ENCODE measurements around the gene SIAH2.
A peak's percentile ranks its signal among the peaks of the same experiment; 100 is the strongest.

SIAH2 gene

DNA sequence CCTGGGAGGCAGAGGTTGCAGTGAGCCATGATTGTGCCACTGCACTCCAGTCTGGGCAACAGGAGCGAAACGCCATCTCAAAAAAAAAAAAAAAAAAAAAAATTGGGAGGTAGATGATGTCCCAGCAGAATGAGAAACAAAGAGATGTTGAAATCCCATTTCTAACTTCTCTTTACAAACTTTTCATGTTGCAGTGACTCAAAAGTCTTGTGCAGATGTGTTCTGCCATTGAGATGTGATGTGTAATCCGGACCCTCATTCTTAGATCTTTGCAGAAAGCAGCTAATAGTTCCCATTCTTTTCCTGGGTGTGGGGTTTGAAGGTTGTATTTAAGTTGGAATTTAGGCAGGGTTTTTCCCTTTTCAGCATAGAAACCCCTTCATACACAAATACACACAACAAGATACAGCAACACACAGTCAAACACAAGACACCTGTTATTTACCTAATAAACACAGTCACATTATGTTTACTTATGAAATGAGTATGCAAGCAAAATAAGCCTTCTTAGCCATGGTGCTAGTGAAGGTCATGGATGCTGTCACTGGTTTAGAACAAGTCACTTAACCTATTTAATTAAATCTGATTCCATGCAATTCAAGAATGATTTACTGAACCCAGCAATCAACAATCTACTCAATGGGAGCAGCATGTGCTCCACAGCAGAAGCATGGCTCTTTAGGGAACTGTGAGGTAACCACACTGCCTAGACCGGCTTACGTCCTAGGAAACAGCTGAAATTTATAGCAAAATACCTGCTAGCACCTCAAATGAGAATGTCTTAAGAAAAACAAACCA is 14.9 kb downstream of the SIAH2 start:
- Histone ChIP-seq H3K27ac (peak overlapping the region in 8 of 11 experiments; percentile 11 to 60 (median 46); a peak in 16 of 22 replicates), H3K9ac (no peak overlapping the region; a peak in 1 of 22 replicates)

DNA sequence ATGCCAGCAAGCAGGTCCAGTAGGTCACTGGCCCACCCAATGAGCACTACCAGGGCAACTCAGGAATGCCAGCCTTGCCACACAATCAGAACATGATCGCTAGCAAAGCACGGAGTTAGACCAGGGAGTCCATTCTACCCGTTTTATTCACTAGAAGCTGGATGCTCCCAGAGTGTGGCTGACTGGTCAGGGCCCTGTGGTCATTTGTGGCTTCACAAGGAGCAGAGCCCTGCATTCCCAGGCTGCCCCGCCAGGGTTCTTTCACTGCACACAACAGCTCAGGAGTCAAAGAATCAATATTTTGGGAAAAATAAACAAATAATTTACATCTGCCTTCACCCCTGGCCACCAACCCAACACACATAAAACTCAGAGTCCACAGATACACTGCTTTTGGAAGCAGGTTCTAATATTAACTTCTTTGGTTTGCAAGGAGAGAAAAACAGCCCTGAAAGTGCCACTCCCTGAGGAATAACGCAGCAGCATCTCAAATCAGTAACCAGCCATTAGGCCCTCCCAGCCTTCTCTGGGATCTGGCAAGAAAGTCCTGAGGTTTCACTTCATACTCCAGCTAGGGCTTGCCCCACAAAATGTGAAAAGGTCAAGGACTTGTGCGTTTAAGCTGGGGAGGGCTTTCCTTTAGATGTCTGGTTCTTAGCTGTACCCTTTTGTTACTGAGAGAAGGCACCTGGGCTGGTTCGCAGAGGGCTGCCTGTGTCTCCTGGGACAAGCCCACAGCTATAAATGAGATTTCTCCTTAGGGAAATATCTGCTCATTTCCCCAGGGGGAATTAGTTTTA is 16.0 kb downstream of the SIAH2 start:
- Histone ChIP-seq H3K4me3 (peak overlapping the region in 1 of 10 experiments; percentile 33; a peak in 1 of 20 replicates), H3K36me3 (peaks cover 5 to 30% (median 14%) of the 10 kb centered on the region in 11 experiments; a peak in 21 of 22 replicates), H3K27ac (peak overlapping the region in 10 of 11 experiments; percentile 11 to 60 (median 39); a peak in 17 of 22 replicates), H3K9ac (peak overlapping the region in 7 of 11 experiments; percentile 22 to 56 (median 43); a peak in 9 of 22 replicates), H4K20me1 (peaks cover 53 to 100% (median 93%) of the 10 kb centered on the region in 11 experiments; a peak in 21 of 22 replicates), H3K27me3 (no peaks in the 10 kb centered on the region), H3K4me1 (peaks cover 71 to 97% (median 90%) of the 10 kb centered on the region in 10 experiments), H3K9me3 (replicated peaks in 1 of 11) (no peaks in the 10 kb centered on the region), H3K4me2 (peak overlapping the region; percentile 58 to 87 (median 69))
- no peak for TF ChIP-seq Cebpa-rat (IDR thresholded peaks at IDR 0.05)

More for the DNA sequence above, 14.9 kb downstream of the SIAH2 start:
- Histone ChIP-seq H3K27me3 (no peaks in the 10 kb centered on the region), H3K36me3 (peaks cover 5 to 33% (median 17%) of the 10 kb centered on the region in 11 experiments; a peak in 20 of 22 replicates), H3K9me3 (replicated peaks in 1 of 11) (no peaks in the 10 kb centered on the region), H3K4me3 (no peak overlapping the region), H3K4me2 (peak overlapping the region; percentile 58 to 87 (median 69)), H3K4me1 (peaks cover 60 to 97% (median 86%) of the 10 kb centered on the region in 10 experiments), H4K20me1 (peaks cover 55 to 100% (median 93%) of the 10 kb centered on the region in 11 experiments; a peak in 21 of 22 replicates)
- TF ChIP-seq Cebpa-rat (IDR thresholded peaks at IDR 0.05) = no peak

DNA sequence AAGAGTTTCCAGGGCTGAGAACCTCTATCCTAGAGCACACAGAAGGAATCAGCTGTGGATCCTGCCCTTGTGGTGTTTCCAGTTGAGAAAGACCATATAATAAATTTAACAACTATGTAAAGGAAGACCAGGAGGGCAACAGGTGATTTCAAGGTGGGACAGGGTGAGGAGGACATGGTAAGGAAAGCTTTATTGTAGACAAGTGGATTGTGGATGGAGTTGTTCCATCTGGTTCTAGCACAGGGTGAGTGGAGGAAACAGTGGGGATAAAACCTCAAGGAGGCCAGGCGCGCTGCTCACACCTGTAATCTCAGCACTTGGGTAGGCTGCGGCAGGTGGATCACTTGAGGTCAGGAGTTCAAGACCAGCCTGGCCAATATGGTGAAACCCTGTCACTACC is 17.1 kb downstream of the SIAH2 start:
- Histone ChIP-seq H4K20me1 (peaks cover 49 to 100% (median 88%) of the 10 kb centered on the region in 11 experiments; a peak in 21 of 22 replicates), H3K27me3 (no peaks in the 10 kb centered on the region), H3K9me3 (replicated peaks in 1 of 11) (no peaks in the 10 kb centered on the region), H3K36me3 (peaks cover 16 to 31% (median 22%) of the 10 kb centered on the region in 11 experiments), H3K27ac (no peak overlapping the region), H3K9ac (no peak overlapping the region), H3K4me2 (peak overlapping the region in 9 of 11 experiments; percentile 16 to 87 (median 74); a peak in 12 of 22 replicates), H3K4me3 (no peak overlapping the region), H3K4me1 (peaks cover 69 to 98% (median 89%) of the 10 kb centered on the region in 10 experiments)
- TF ChIP-seq Cebpa-rat (IDR thresholded peaks at IDR 0.05) = no peak

DNA sequence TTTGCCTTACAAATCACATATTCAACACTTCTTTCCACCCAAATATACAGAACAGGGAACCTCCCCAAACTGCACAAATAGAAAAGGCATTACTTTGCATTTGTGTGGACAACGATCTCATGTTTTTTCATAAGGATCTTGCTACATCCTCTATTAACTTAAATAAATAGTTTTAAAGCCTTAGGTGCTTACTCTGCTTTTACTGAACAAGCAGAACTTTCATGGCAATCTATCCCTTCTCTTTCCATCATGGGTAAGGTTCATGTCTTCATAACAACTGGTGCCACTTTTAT is 18.1 kb downstream of the SIAH2 start:
- Histone ChIP-seq H3K4me2 (peak overlapping the region; percentile 55 to 91 (median 83)), H3K4me1 (peaks cover 74 to 100% (median 91%) of the 10 kb centered on the region in 10 experiments), H4K20me1 (peaks cover 48 to 100% (median 83%) of the 10 kb centered on the region in 11 experiments; a peak in 21 of 22 replicates), H3K4me3 (no peak overlapping the region), H3K9me3 (replicated peaks in 1 of 11) (no peaks in the 10 kb centered on the region), H3K36me3 (peaks cover 23 to 33% (median 28%) of the 10 kb centered on the region in 11 experiments), H3K9ac (peak overlapping the region in 1 of 11 experiments; percentile 17; a peak in 1 of 22 replicates), H3K27ac (peak overlapping the region in 5 of 11 experiments; percentile 8 to 44 (median 35); a peak in 4 of 22 replicates), H3K27me3 (no peaks in the 10 kb centered on the region)
- TF ChIP-seq Cebpa-rat (IDR thresholded peaks at IDR 0.05) = no peak

DNA sequence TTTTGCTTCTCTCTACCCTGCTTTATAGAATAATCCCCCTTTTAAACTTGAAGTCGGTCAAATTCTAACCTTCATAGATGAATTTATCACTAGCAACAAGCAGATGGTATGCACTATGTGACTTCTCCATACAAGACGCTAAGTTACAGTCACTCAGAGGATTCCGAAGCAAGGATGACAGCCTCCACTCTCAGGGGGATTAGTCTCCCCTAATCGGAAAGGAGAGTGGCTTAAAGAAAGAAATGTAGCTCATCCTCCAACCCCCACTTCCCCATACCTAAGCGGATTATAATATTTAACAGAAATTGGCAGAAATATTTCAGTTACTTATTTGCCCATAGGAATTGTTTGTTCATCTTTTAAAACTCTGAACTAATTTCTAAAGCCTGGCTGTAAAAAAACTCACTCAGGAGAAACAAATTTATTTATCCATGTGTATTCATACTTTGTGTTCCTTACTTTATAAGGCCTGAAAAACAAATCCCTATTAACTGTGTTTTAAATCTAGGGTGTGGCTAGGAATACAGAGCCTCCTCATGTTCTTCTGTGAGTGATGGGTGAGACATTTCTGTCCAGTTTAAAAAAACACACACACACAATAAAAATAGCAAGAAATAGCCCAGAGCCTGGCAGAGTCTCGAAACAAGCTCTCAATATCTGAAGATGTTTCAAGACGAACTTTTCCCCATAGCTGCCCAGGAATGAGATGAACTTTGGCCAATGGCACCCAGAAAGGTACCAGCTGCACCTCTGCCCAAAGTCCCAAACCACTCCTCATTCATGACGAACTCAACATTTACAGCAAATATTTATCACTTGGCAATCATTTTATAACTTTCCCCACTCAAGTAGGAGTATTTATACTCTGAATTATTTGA is 18.7 kb downstream of the SIAH2 start:
- peaks cover 23 to 36% (median 28%) of the 10 kb centered on the region in 11 experiments for H3K36me3 ChIP-seq
- TF ChIP-seq Cebpa-rat (IDR thresholded peaks at IDR 0.05) = no peak
- peaks cover 42 to 96% (median 77%) of the 10 kb centered on the region in 11 experiments; a peak in 21 of 22 replicates for H4K20me1 ChIP-seq
- peak overlapping the region in 6 of 11 experiments; percentile 1 to 44 (median 26); a peak in 5 of 22 replicates for H3K27ac ChIP-seq
- H3K4me2 ChIP-seq = peak overlapping the region; percentile 55 to 91 (median 83)
- H3K9me3 ChIP-seq (replicated peaks in 1 of 11) = no peaks in the 10 kb centered on the region
- no peaks in the 10 kb centered on the region for H3K27me3 ChIP-seq
- H3K9ac ChIP-seq = peak overlapping the region in 4 of 11 experiments; percentile 16 to 63 (median 56); a peak in 6 of 22 replicates
- no peak overlapping the region; a peak in 1 of 20 replicates for H3K4me3 ChIP-seq
- H3K4me1 ChIP-seq = peaks cover 79 to 100% (median 91%) of the 10 kb centered on the region in 10 experiments

DNA sequence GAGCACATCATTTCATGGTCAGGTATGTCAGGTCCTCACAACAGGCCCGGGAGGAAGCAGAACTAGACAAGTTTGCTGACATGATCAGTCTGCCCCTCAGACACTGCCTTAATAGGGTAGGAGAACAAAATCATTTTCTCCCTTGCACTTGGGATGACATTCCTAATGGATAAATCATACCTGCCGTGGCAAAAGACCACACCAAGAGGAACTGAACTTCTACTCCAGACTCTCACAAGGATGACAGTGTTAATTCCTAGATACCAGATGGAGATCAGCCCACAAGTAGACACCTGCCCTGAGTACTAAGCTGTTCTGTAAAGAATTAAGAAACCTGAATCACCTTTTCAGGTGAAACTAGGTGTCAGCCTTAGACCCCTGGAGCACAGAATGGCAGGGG is 19.5 kb downstream of the SIAH2 start:
- Histone ChIP-seq H4K20me1 (peaks cover 40 to 88% (median 69%) of the 10 kb centered on the region in 11 experiments; a peak in 21 of 22 replicates), H3K27me3 (no peaks in the 10 kb centered on the region), H3K27ac (peak overlapping the region in 8 of 11 experiments; percentile 1 to 44 (median 37); a peak in 10 of 22 replicates), H3K36me3 (peaks cover 23 to 36% (median 28%) of the 10 kb centered on the region in 11 experiments), H3K4me1 (peaks cover 82 to 100% (median 91%) of the 10 kb centered on the region in 10 experiments), H3K9ac (peak overlapping the region in 5 of 11 experiments; percentile 0 to 63 (median 50); a peak in 6 of 22 replicates), H3K4me3 (peak overlapping the region in 2 of 10 experiments; percentile 3 to 35; a peak in 2 of 20 replicates), H3K9me3 (replicated peaks in 1 of 11) (no peaks in the 10 kb centered on the region), H3K4me2 (peak overlapping the region; percentile 55 to 91 (median 83))
- TF ChIP-seq Cebpa-rat (IDR thresholded peaks at IDR 0.05) = no peak

DNA sequence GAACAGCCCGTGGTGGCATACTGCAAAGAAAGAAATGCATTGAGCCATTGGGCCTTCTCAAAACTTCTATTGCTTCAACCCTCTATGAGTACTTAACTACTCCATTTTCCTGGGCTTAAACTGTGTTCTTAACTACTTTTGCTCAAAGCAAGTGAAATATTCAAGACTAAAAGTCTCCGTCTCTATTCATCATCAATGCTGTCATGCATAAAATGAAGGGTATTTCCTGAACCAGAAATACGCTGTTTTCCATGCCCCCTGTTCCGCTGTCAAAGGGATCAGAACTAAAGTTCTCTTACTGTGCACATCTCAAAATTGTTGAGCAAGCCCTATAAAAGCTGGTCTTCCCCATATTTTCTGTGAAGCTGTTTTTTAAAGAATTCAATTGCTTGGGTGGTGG is 20.3 kb downstream of the SIAH2 start:
- Histone ChIP-seq H3K4me2 (peak overlapping the region; percentile 55 to 91 (median 83)), H3K27me3 (no peaks in the 10 kb centered on the region), H4K20me1 (peaks cover 34 to 80% (median 61%) of the 10 kb centered on the region in 11 experiments; a peak in 21 of 22 replicates), H3K9me3 (replicated peaks in 1 of 11) (no peaks in the 10 kb centered on the region), H3K4me3 (peak overlapping the region in 3 of 10 experiments; percentile 3 to 35 (median 5); a peak in 3 of 20 replicates), H3K27ac (peak overlapping the region in 8 of 11 experiments; percentile 6 to 44 (median 38); a peak in 6 of 22 replicates), H3K9ac (peak overlapping the region in 5 of 11 experiments; percentile 0 to 63 (median 50); a peak in 6 of 22 replicates), H3K4me1 (peaks cover 82 to 100% (median 91%) of the 10 kb centered on the region in 10 experiments), H3K36me3 (peaks cover 23 to 36% (median 28%) of the 10 kb centered on the region in 11 experiments)
- no peak for TF ChIP-seq Cebpa-rat (IDR thresholded peaks at IDR 0.05)

Data from BLaER1 treated with 17β-estradiol and CSF1 and Interleukin-3, amounts not matched to agents 10 nM and 100 nM (cell line).